NCI-H187 (cell line): ENCODE results near the gene STOML1.
"Not testable (repeated sequence)": the region's sequence is repeated elsewhere in the genome, so short reads cannot be mapped to it uniquely, and the experiment has no call there.

Source experiments
- DNase-seq, 2 experiments: peaks; one replicate each; lab custom pipeline; 2025; lab: John Stamatoyannopoulos, UW

STOML1 gene

DNA sequence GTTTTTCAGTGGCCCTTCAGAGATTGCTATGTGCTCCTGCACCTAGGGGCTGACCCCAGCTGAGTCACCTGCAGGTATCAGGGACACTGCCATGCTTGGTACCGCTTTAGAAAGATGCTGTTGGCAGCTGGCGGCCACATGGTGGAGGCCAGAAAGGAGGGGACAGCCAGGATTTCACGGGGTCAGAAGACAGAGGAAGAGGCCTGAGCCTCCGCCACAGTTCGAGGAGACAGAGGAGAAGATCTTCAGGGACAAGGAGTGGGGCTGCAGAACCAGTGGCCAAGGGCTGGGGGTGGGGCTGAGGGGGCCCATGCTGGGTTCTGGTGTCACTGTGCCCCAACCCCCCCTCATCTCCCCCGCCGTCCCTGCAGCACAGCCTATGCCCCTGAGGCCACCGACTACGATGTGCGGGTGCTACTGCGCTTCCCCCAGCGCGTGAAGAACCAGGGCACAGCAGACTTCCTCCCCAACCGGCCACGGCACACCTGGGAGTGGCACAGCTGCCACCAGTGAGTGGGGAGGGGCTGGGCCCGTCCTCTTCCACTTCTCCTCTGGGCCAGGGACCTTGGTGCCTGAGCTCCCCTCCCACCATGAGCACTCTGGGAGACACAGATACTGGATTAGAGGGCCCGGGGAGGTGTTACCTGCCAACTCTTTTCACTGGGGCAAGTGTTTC is 45.9 kb downstream of the STOML1 start:
- no peak for DNase-seq

- DNase-seq: no peak
Observed at GRCh38 chr15:73945130-73945508, 47.0 kb downstream of the STOML1 start.

- DNase-seq: no peak
Observed at GRCh38 chr15:73944161-73945129, 47.6 kb downstream of the STOML1 start.

DNA sequence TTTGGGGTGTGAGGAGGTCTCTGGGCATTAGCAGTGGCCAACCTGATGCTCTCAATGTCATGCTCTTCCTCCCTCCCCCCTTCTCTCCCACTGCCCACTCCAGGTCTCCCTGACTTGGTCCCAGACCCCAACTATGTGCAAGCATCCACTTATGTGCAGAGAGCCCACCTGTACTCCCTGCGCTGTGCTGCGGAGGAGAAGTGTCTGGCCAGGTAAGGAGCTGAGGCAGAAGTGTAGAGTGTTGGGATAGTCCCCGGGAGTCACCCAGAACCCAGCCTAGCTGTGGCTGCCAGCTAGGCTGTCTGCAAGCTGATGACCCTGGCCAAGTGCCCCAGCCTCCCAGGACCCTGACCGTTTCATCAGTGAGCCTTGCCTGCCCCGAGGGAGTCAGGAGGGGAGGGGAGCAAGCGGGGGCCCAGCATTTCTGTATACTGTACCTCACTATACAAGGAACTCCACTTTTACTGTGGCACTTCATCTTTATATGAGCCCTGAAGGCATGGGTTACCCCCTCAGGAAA is 49.3 kb downstream of the STOML1 start:
- no peak for DNase-seq

DNA sequence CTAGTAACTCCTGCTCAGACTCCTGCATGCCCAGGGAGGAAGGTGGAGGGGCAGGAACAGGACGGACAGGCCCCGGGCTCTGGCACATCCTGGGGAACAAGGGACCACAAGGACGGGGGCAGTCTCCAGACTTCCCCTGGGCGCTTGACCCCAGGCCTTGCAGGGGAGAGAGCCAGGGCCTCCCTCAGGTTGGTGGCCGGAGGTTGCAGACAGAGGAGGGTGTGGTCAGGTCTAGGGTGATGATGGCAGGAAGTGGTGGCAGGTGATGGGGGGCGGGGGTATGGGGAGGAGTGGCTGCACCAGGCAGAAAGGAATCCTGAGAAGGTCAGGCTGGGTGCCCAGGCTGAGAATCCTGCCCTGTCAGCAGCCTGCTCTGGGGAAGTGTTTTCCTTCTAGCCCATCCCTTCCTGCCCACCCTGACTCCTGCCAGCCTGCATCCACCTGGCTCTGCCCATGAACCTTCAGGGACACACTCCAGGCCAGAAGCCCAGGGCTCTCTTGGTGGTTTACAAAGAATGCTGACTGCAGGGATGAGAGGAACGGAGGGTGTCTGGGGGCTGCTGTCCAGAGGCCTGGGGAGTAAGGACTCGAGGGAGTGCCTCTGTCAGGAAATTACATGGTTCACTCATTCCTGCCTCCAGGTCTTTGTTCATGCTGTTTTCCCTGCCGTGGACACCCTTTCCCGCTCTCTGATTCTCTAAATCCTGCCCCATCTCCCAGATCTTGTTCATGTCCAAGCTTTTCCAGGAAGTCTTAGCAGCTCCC is 50.0 kb downstream of the STOML1 start:
- DNase-seq: no peak

DNA sequence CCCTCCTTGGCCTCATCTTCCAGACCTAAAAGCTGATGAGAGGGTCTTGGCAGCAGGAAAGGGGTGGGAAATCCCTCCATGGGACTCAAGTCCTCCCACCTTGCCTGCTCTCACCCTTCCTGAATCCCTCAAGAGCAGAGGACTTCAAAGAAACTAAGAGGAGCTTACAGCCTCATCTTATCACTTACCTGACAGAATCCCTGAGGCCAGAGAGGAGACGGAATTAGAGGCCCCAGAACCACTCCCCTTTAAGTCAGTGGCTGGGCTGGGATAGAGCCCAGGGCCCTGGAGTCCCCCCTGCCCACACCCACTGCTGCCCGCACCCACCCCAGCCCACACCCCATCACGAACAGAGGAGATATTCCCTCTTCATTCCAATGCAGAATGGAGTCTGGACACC is 50.6 kb downstream of the STOML1 start:
- no peak for DNase-seq

DNA sequence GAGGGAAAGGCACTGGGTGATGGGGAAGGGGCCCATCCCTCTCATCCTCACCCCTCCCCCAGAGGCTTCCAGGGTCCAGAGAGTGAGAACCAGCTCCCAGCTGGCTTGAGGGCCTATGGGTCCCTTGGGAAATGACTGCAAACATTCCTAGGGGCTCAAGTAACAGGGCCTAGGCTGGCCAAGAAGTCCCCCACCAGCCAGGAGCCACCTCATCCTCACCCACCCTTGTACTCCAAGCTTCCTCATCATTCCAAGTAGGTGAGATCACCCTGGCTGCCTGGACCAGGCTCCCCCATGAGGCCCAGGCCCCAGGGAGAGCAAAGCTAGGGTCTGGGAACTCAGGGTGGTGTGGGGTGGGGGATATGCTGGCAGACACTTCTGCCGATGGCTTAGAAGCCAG is 51.1 kb downstream of the STOML1 start:
- DNase-seq: no peak

DNA sequence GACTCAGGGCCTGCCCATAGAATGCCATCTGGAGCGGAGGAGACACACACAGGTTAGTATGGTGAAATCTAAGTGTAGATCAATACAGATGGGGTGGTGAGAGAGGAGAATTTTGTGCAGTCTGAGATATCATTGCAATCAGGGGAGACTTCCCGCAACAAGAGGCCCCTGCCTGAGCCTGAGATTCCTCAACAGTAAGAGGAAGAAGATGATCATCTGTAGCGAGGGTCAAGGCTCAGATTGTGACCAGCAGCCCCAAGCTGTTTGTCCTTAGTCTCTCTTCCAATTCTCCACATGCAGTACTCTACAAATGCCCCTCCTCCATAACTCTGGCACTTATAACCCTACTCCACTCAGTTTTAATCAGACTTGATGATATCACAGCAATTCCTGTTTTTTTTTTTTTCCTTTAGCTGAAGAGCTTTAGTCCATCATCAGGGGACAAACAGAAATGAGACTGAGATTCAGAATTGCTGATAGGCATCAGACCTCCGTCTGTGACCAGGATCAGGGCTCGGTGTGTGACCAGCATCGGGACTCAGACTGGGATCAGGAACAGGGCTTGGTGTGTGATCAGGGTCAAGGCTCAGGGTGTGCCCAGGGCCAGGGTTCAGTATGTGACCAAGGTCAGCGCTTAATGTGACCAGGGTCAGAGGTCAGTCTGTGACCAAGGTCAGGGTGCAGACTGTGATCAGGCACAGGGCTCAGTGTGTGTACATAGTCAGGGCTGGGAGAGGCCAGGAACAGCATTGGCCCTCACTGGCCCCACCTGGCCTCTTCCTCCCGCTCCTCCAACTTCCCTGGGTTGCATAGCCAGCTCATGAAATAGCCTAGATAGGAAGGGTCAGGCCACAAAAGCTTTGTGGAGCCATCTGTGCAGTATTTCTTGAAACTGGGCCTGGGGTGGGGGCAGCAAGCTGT is 51.8 kb downstream of the STOML1 start:
- DNase-seq: no peak

GRCh38 chr15:73939138-73939537 is 53.0 kb downstream of the STOML1 start:
- no peak for DNase-seq

- not testable (repeated sequence) for DNase-seq
Observed at GRCh38 chr15:73938516-73938915, 53.6 kb downstream of the STOML1 start.

DNA sequence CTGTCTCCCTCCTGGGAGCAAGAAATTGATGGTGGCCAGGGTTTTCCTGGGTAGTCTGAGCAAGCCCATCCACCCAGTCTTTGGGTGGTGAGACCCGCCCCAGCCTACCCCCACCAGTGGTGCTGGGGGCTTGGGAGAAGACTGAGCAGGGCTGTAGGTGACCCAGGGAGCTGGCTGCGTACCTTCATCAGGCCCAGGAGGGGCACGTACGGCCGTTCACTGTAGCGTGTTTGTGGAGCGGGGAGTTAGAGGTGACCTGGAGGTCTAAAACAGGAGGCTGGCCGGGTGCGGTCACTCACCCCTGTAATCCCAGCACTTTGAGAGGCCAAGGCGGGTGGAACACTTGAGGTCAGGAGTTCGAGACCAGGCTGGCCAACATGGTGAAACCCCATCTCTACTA is 54.4 kb downstream of the STOML1 start:
- no peak for DNase-seq

DNA sequence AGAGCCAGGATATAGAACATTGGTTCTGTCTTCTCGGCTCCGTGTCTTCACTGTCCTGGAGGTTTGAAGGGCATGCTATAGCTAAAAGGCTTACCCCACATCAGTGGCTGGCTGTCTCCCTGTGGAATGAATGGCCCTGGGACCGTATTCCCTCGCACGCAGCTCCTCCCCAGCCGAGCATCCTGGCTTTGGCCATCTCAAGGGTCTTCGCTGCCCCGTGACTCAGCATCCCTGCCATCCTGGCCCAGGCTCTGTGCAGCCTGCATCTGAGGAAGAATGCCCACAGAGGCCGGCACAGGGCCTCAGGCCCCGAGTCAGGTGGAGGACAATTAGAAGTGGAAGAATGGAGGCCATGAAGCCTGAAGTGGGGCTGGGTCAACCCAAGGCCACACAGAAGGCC is 54.8 kb downstream of the STOML1 start:
- no peak for DNase-seq

GRCh38 chr15:73936588-73937290 is 55.4 kb downstream of the STOML1 start:
- DNase-seq: no peak

DNA sequence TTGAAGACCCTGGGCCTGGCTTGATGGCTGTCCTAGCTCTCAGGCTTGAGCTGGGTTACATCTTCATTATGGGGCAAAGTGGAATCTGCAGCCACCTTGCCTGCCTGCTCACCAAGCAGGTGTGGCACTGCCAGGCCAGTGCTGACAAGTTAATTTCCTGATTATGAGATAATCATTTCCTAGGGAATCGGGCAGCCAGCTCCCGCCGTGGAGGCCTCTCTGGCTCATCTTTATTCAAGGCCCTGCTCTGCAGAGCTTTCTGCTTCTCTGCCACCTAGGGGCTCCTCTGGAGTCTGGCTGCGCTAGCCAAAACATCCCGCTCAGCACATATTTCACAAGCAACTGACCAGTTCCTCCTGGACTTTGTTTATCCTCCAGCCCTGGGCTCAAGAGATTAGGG is 55.9 kb downstream of the STOML1 start:
- no peak for DNase-seq

DNA sequence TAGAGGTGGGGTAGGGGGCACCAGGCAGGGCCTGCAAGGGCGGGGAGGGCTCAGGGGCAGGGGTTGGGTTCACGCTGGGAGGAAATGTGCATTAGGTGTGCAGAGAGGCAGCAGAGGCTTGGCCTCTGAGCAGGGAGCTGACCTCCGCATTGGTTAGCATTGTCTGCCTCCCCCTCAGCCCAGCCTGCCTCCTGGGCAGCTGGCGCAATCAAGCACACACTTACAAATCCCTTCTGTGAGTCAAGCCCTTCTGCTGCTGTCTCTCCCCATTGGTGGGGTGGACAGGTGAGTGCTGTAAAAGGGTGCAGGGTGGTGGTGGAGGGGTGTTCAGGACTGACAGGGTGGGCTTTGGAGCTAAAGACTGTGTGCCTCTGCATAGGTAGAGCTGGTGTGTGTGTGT is 56.5 kb downstream of the STOML1 start:
- DNase-seq: no peak

DNA sequence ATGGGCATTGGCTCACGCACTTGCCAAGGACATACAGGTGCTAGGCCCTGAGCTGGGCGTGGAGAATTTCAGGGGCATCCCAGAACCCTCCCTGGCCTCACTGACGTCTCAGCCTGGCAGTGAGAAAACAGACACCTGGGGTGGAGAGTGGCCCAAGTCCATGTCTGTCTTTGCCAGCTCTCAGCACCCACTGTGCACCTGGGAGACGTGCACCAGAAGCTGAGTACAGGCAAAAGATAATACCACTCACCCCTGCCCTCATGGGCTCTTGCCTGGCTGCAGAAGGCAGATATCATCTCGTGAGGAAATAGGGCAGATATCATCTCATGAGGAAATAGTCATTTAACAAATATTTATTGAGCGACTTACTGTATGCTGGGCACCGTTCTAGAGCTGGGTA is 57.8 kb downstream of the STOML1 start:
- no peak for DNase-seq

GRCh38 chr15:73932381-73933191 is 59.5 kb downstream of the STOML1 start:
- no peak for DNase-seq

- no peak for DNase-seq
Observed at GRCh38 chr15:73931441-73931840, 60.7 kb downstream of the STOML1 start.

DNA sequence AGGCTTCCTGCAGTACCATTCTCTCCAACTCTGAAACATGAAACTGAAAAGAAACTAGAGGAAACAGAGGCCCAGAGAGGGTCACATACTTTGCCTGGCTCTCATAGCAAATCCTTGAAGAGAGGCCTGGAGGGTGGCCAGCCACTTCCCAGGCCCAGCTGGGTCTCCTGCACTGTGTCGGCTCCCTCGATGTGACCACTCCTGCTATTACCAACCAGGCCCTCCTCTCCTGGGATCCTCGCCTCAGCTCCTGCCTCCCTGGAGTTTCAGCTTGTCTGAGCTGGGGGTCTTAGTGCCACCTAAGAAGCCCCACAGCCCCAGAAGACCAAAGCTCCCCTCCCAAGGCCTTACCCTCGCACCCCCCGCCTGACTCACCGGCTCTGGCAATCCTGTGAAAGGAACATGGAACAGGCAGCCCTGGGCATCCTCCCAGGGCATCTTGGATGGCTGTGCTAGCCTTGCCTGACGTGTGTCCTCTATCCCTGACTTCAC is 61.3 kb downstream of the STOML1 start:
- no peak for DNase-seq

- no peak for DNase-seq
Observed at GRCh38 chr15:73930371-73930770, 61.7 kb downstream of the STOML1 start.
